ENCODE measurements around the gene EPS8L1.

The EPS8L1 gene

GRCh38 chr19:55086730-55087541 is 11.3 kb downstream of the EPS8L1 start:
- no peak for TF ChIP-seq CTCF (IDR thresholded peaks at IDR 0.05; ENCODE audit: low read depth, low read length, missing control alignments)
- peak overlapping the region; percentile 36 for H3K4me3 ChIP-seq (replicated peaks; ENCODE audit: low read depth, low read length)
- peak; percentile 70 for DNase-seq (ENCODE audit: extremely low read depth, low read depth)

DNA sequence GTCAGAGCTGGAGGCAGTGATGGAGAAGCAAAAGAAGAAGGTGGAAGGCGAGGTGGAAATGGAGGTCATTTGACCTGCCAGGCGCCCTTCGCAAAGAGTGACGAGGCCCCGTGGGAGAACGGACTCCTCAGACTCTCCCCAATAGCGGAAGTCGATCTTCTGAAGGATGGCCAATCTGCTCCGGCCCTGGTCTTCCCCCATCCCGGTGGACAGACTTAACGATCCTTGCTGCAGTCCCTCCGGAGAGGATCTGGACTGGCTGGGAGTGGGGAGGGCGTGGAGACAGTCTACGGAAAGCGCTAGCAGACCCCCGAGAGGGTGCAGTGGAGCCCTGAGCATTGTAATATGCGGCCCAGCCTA is 11.9 kb downstream of the EPS8L1 start:
- no peak for TF ChIP-seq CTCF (IDR thresholded peaks at IDR 0.05; ENCODE audit: low read depth, low read length, missing control alignments)
- DNase-seq (ENCODE audit: extremely low read depth, low read depth): no peak
- H3K4me3 ChIP-seq (replicated peaks; ENCODE audit: low read depth, low read length): peak overlapping the region; percentile 36

GRCh38 chr19:55088021-55088451 is 12.4 kb downstream of the EPS8L1 start:
- DNase-seq (ENCODE audit: extremely low read depth, low read depth): no peak
- TF ChIP-seq CTCF (IDR thresholded peaks at IDR 0.05; ENCODE audit: low read depth, low read length, missing control alignments): no peak
- H3K4me3 ChIP-seq (replicated peaks; ENCODE audit: low read depth, low read length): no peak overlapping the region

GRCh38 chr19:55088543-55089341 is 13.1 kb downstream of the EPS8L1 start:
- DNase-seq (ENCODE audit: extremely low read depth, low read depth): no peak

GRCh38 chr19:55089342-55089944 is 13.8 kb downstream of the EPS8L1 start:
- no peak for DNase-seq (ENCODE audit: extremely low read depth, low read depth)
- no peak overlapping the region for H3K4me3 ChIP-seq (replicated peaks; ENCODE audit: low read depth, low read length)
- no peak for TF ChIP-seq CTCF (IDR thresholded peaks at IDR 0.05; ENCODE audit: low read depth, low read length, missing control alignments)

More at GRCh38 chr19:55088543-55089341, 13.1 kb downstream of the EPS8L1 start:
- peak; percentile 61 for TF ChIP-seq CTCF (IDR thresholded peaks at IDR 0.05; ENCODE audit: low read depth, low read length, missing control alignments)
- H3K4me3 ChIP-seq (replicated peaks; ENCODE audit: low read depth, low read length): no peak overlapping the region

- DNase-seq (ENCODE audit: extremely low read depth, low read depth): no peak
- no peak overlapping the region for H3K4me3 ChIP-seq (replicated peaks; ENCODE audit: low read depth, low read length)
- no peak for TF ChIP-seq CTCF (IDR thresholded peaks at IDR 0.05; ENCODE audit: low read depth, low read length, missing control alignments)
Measured at GRCh38 chr19:55090564-55090963, 14.9 kb downstream of the EPS8L1 start.

Data from HFF-Myc (cell line).